Spleen (tissue), 11 donors: Measurements from ENCODE around the gene TNFRSF13B. TPM values are rescaled to one million over a fixed set of nuclear protein-coding genes. Genes with fewer than 3 reads are reported as not detected.

ENCODE experiments used
- DNase-seq: peaks from one replicate; pipeline ENCODE4 v3.0.0-alpha.2; 2020
- H3K27ac ChIP-seq, 8 donors: fragments of 200-600 bp; sonication (generic) in 7 of 8; 1 replicate in 4 of 8; 2 replicates in 4 of 8; pipeline versions ENCODE4 v1.5.0 to v1.8.0; 2016 to 2021; ENCODE audit warnings: inconsistent platforms in 4 of 8, mild to moderate bottlenecking in 4 of 8, moderate library complexity in 1 of 8
- H3K27me3 ChIP-seq, 7 donors: fragments of 200-600 bp; sonication (generic) in 6 of 7; replicated peaks in 1 of 7; 1 replicate in 4 of 7; 2 replicates in 3 of 7; pipeline versions ENCODE4 v1.5.0 to v1.8.0; 2016 to 2021; ENCODE audit warnings: inconsistent platforms in 3 of 7, mild to moderate bottlenecking in 1 of 7
- H3K36me3 ChIP-seq, 6 donors: fragments of 200-600 bp; sonication (generic) in 5 of 6; 1 replicate in 4 of 6; 2 replicates in 2 of 6; pipeline versions ENCODE4 v1.5.0 to v1.8.0; 2016 to 2021; ENCODE audit warnings: inconsistent platforms in 2 of 6
- H3K4me1 ChIP-seq, 6 donors: fragments of 200-600 bp; sonication (generic) in 5 of 6; 1 replicate in 3 of 6; 2 replicates in 3 of 6; pipeline versions ENCODE4 v1.5.0 to v1.8.0; 2016 to 2021; ENCODE audit warnings: inconsistent platforms in 3 of 6
- H3K4me3 ChIP-seq, 8 donors: fragments of 200-600 bp; sonication (generic) in 7 of 8; 1 replicate in 4 of 8; 2 replicates in 4 of 8; pipeline versions ENCODE4 v1.5.0 to v1.8.0; 2016 to 2021; ENCODE audit warnings: inconsistent platforms in 4 of 8, mild to moderate bottlenecking in 4 of 8, moderate library complexity in 2 of 8
- H3K9me3 ChIP-seq, 8 donors: fragments of 200-600 bp; sonication (generic) in 7 of 8; 1 replicate in 4 of 8; 2 replicates in 4 of 8; pipeline versions ENCODE4 v1.5.0 to v1.8.0; 2016 to 2021; ENCODE audit warnings: inconsistent platforms in 4 of 8
- CTCF ChIP-seq, 11 experiments: fragments of 200-600 bp in 7 of 11; fragments of 450-650 bp in 4 of 11; sonication (generic) in 4 of 11; IDR thresholded peaks in 8 of 11; conservative IDR thresholded peaks in 3 of 11; 1 replicate in 7 of 11; 2 replicates in 4 of 11; pipeline versions ENCODE4 v1.4.0 to v1.8.0; 2016 to 2021; ENCODE audit warnings: antibody characterized with exemption in 11 of 11, inconsistent platforms in 4 of 11, mild to moderate bottlenecking in 1 of 11
- POLR2A ChIP-seq, 3 donors: fragments of 450-650 bp; IDR thresholded peaks; one replicate each; pipeline ENCODE4 v1.5.1; 2017; ENCODE audit warnings: antibody characterized with exemption in 3 of 3, mild to moderate bottlenecking in 1 of 3
- POLR2AphosphoS5 ChIP-seq, 3 donors: sonication (generic); formaldehyde crosslinking; IDR thresholded peaks; one replicate each; pipeline ENCODE4 v1.5.1; 2017; ENCODE audit warnings: antibody characterized with exemption in 3 of 3
- WGBS, 5 donors: extraction: QIAGEN DNeasy Blood & Tissue Kit in 3 of 5; methylation state at CpG; one replicate each; pipeline versions ENCODE4 v1.1.5 to v1.1.7; 2013 to 2018; 5-methylcytosine and 5-hydroxymethylcytosine counted together
- intact Hi-C: fragments of 100-400 bp; cut with DNase I; formaldehyde crosslinking; loops from one replicate; pipeline ENCODE4 v1.15.0; 2023; ENCODE audit warnings: low total_unique reads
- polyA plus RNA-seq, 3 donors: library from polyadenylated mRNA; stranded (reverse); fragments of 200-250 nt; gene quantifications; one replicate each; pipeline ENCODE4 v1.2.1, GENCODE V29; 2013
- total RNA-seq, 7 donors: library from RNA; depleted of rRNA in 3 of 7; stranded (reverse); fragments of >200 nt in 3 of 7; fragmentation: NEBNext Ultra II Directional in 4 of 7; extraction: Animal tissue kit (Norgen Biotek cat#: 25700) in 4 of 7; gene quantifications; one replicate each; pipeline versions ENCODE4 v1.1.0 to v1.2.1, GENCODE V29; 2016 to 2021
- donor health status: healthy with polysubstance abuse.
- donor health status: DM: no; HTN: no; CAD: no; lungs with moderate emphysema.
- donor health status: DM: no; HTN: no; CAD: no.
- donor health status: Bipolar disorder and iron deficiency.
- donor health status: healthy.
- donor health status: DM: no; HTN: no; CAD: no.
- donor health status: DM: yes; HTN: yes; CAD: no.

Gene TNFRSF13B
- total and polyA plus RNA-seq, 10 donors = 25.1 to 142 (median 49.5) TPM

- Histone ChIP-seq H3K4me3 (no peak overlapping the region), H3K27me3 (no peaks in the 10 kb centered on the region), H3K9me3 (no peaks in the 10 kb centered on the region), H3K27ac (peak overlapping the region in 3 of 8 donors; percentile 37 to 92 (median 88)), H3K36me3 (no peaks in the 10 kb centered on the region), H3K4me1 (peaks cover 23 to 51% (median 42%) of the 10 kb centered on the region in 6 donors)
- 21 to 62% (median 23%) methylated on average over 6 to 16 of the region's 16 CpGs for WGBS, 5 donors
- DNase-seq = peak; percentile 96
- peak in 2 of 3 donors; percentile 59 to 61 for TF ChIP-seq POLR2AphosphoS5 (IDR thresholded peaks at IDR 0.05)
- TF ChIP-seq CTCF (IDR thresholded peaks at IDR 0.05 in 8 of 11, conservative IDR thresholded peaks at IDR 0.05 in 3 of 11) = peak; percentile 65 to 90 (median 85)
- no peak for TF ChIP-seq POLR2A (IDR thresholded peaks at IDR 0.05)
- intact Hi-C loops = loop anchor here (10.0 kb wide), 1 partner anchor 347 kb away; no protein-coding TSS in a partner anchor
Observed at GRCh38 chr17:16991349-16992009, 19.6 kb upstream of the TNFRSF13B start.

- Histone ChIP-seq H3K36me3 (no peaks in the 10 kb centered on the region), H3K4me3 (peak overlapping the region in 1 of 8 donors; percentile 56), H3K9me3 (no peaks in the 10 kb centered on the region), H3K27ac (peak overlapping the region; percentile 20 to 92 (median 79)), H3K4me1 (peaks cover 23 to 55% (median 42%) of the 10 kb centered on the region in 6 donors), H3K27me3 (no peaks in the 10 kb centered on the region)
- no peak for DNase-seq
- TF ChIP-seq POLR2AphosphoS5 (IDR thresholded peaks at IDR 0.05) = no peak
- no peak for TF ChIP-seq POLR2A (IDR thresholded peaks at IDR 0.05)
- TF ChIP-seq CTCF (IDR thresholded peaks at IDR 0.05 in 8 of 11, conservative IDR thresholded peaks at IDR 0.05 in 3 of 11) = no peak
- intact Hi-C loops = loop anchor here (10.0 kb wide), 1 partner anchor 345 kb away; no protein-coding TSS in a partner anchor
- WGBS, 5 donors = 82 to 89% (median 86%) methylated on average over 10 to 11 of the region's 11 CpGs
Observed at GRCh38 chr17:16989953-16990860, 18.3 kb upstream of the TNFRSF13B start.

GRCh38 chr17:16989230-16989952, 17.5 kb upstream of the TNFRSF13B start:
- no peak for DNase-seq
- H3K27ac ChIP-seq = peak overlapping the region; percentile 59 to 92 (median 79)
- peaks cover 23 to 55% (median 42%) of the 10 kb centered on the region in 6 donors for H3K4me1 ChIP-seq
- H3K4me3 ChIP-seq = peak overlapping the region in 1 of 8 donors; percentile 56
- WGBS, 5 donors = 44 to 55% (median 48%) methylated on average over 9 to 12 of the region's 12 CpGs
- intact Hi-C loops = no loop called here
- H3K36me3 ChIP-seq = no peaks in the 10 kb centered on the region
- H3K27me3 ChIP-seq = no peaks in the 10 kb centered on the region
- no peaks in the 10 kb centered on the region for H3K9me3 ChIP-seq
- peak in 2 of 3 donors; percentile 59 to 77 for TF ChIP-seq POLR2AphosphoS5 (IDR thresholded peaks at IDR 0.05)
- no peak for TF ChIP-seq POLR2A (IDR thresholded peaks at IDR 0.05)

GRCh38 chr17:16988749-16989229, 16.9 kb upstream of the TNFRSF13B start:
- Histone ChIP-seq H3K4me1 (peaks cover 23 to 55% (median 42%) of the 10 kb centered on the region in 6 donors), H3K27me3 (no peaks in the 10 kb centered on the region), H3K4me3 (peak overlapping the region in 5 of 8 donors; percentile 9 to 56 (median 15)), H3K36me3 (no peaks in the 10 kb centered on the region), H3K27ac (peak overlapping the region; percentile 59 to 92 (median 79)), H3K9me3 (no peaks in the 10 kb centered on the region)
- intact Hi-C loops = no loop called here
- no peak for TF ChIP-seq POLR2A (IDR thresholded peaks at IDR 0.05)
- TF ChIP-seq POLR2AphosphoS5 (IDR thresholded peaks at IDR 0.05) = no peak
- TF ChIP-seq CTCF (IDR thresholded peaks at IDR 0.05 in 8 of 11, conservative IDR thresholded peaks at IDR 0.05 in 3 of 11) = no peak
- DNase-seq = no peak
- whole genome bisulfite sequencing, 5 donors = 24 to 47% (median 39%) methylated on average over 10 of the region's 10 CpGs
